ENCODE measurements around the gene JAZF1. TPM values are rescaled to one million over a fixed set of nuclear protein-coding genes. Genes with fewer than 3 reads are reported as not detected.

Gene JAZF1
- total and polyA plus RNA-seq, 2 experiments from 2014 or later: 13.8 to 19.6 TPM

DNA sequence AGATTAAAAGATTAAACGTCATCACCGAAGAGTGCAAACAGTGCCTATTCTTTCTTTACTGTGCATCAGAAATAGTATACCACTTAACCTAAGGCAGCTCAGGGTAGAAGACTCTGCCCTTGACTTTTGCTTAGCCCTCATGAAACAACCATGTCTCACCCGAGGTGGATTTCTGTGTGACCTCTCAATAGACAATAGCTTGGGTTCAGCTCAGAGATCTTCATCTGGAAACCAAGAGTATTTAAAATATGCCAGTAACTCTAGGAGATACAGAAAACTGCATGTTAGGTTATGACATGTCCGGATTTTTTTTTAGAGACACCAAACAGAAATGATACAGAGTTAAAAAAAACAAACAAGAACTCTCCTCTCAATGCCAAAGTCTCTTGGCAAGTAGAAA lies 75.8 kb downstream of the JAZF1 start:
- Histone ChIP-seq H3K9me3 (ENCODE audit: low read depth) (no peaks in the 10 kb centered on the region), H3F3A (ENCODE audit: insufficient read depth) (no peaks in the 10 kb centered on the region), H3K36me3 (ENCODE audit: low read depth) (no peaks in the 10 kb centered on the region), H3K27me3 (replicated peaks; ENCODE audit: insufficient read depth) (no peaks in the 10 kb centered on the region), H3K9me2 (ENCODE audit: insufficient read depth) (no peaks in the 10 kb centered on the region), H3K9ac (no peak overlapping the region), H2AFZ (no peak overlapping the region), H3K4me2 (ENCODE audit: unreplicated experiment) (no peak overlapping the region), H3K4me3 (no peak overlapping the region), H3K27ac (no peak overlapping the region), H4K20me1 (ENCODE audit: insufficient read depth) (no peaks in the 10 kb centered on the region; the same call in 1 of the 2 replicates), H3K79me2 (ENCODE audit: insufficient read depth) (peaks cover 78% of the 10 kb centered on the region), H3K4me1 (ENCODE audit: insufficient read depth) (peaks cover 40% of the 10 kb centered on the region)
- TF ChIP-seq EZH2 (IDR thresholded peaks at IDR 0.05; ENCODE audit: insufficient read depth, poor library complexity, severe bottlenecking) (no peak), EZH2phosphoT487 (IDR thresholded peaks at IDR 0.05; ENCODE audit: insufficient read depth, low read depth) (no peak)
- WGBS, 2 experiments (ENCODE audit: low coverage in 1 of 2, low lambda C conversion rate in 2 of 2, missing lambda C conversion rate in 2 of 2): 97 to 98% methylated on average over 4 of the region's 4 CpGs
- in situ Hi-C loops (cut with MboI): no loop called here
- no peak for DNase-seq

DNA sequence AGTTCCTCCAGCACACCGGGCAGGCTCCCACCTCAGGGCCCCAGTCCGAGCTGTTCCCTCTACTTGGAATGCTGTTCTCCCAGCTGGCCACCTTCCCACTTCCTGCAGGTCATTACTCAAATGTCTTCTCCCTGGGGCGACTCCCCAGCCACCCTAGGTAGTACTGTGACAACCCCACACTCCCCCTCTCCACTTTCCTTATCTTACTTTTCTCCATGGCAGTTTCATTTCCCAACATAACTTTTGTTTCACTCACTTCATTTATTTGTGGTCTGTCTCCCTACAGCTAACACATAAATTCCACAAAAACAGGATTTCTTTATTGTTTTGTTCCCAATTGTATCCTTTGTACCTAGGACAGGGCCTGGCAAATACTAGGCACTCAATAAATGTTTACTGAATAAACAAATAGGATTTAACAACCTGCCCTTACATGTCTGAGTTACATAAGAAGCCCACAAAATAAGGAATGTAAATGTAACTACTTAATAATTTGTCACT lies 76.5 kb downstream of the JAZF1 start:
- in situ Hi-C loops (cut with MboI): no loop called here
- no peaks in the 10 kb centered on the region for H3K9me3 ChIP-seq (ENCODE audit: low read depth)
- DNase-seq: no peak

DNA sequence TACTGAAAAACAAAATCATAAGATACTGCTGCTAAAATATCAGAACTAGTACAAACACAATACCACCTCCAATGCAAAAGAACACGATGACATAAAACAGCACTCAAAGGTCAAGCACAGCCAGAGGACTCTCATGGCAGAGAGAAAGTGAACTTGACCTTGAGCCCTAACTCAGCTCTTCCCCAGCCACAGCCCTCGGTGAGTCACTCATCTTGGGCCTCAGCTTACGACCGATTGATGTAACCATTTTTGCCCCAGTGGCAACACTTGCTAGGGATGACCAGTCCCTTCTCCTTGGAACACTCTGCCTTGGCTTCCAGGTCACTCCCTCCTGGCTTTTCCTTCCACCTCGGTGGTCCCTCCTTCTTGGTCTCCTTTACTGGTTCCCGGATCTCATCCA lies 77.8 kb downstream of the JAZF1 start:
- 37 to 46% methylated on average over 6 of the region's 6 CpGs for WGBS, 2 experiments (ENCODE audit: low coverage in 1 of 2, low lambda C conversion rate in 2 of 2, missing lambda C conversion rate in 2 of 2)
- H3K27me3 ChIP-seq (replicated peaks; ENCODE audit: insufficient read depth): no peaks in the 10 kb centered on the region
- H3K9me2 ChIP-seq (ENCODE audit: insufficient read depth): no peaks in the 10 kb centered on the region
- TF ChIP-seq EZH2 (IDR thresholded peaks at IDR 0.05; ENCODE audit: insufficient read depth, poor library complexity, severe bottlenecking) (no peak), EZH2phosphoT487 (IDR thresholded peaks at IDR 0.05; ENCODE audit: insufficient read depth, low read depth) (no peak)
- H2AFZ ChIP-seq: no peak overlapping the region
- H3K36me3 ChIP-seq (ENCODE audit: low read depth): no peaks in the 10 kb centered on the region
- H3K27ac ChIP-seq: 0 out of 2 replicates have a peak overlapping the region, but pooled peaks have one; percentile 9
- no peak overlapping the region for H3K9ac ChIP-seq
- H3F3A ChIP-seq (ENCODE audit: insufficient read depth): no peaks in the 10 kb centered on the region
- H3K4me1 ChIP-seq (ENCODE audit: insufficient read depth): peaks cover 33% of the 10 kb centered on the region
- peaks cover 76% of the 10 kb centered on the region for H3K79me2 ChIP-seq (ENCODE audit: insufficient read depth)
- H3K4me3 ChIP-seq: no peak overlapping the region
- no peaks in the 10 kb centered on the region; the same call in 1 of the 2 replicates for H4K20me1 ChIP-seq (ENCODE audit: insufficient read depth)
- no peaks in the 10 kb centered on the region for H3K9me3 ChIP-seq (ENCODE audit: low read depth)
- in situ Hi-C loops (cut with MboI): no loop called here
- DNase-seq: peak; percentile 82
- no peak overlapping the region for H3K4me2 ChIP-seq (ENCODE audit: unreplicated experiment)

More for the DNA sequence above, 76.5 kb downstream of the JAZF1 start:
- Histone ChIP-seq H3K4me1 (ENCODE audit: insufficient read depth) (peaks cover 40% of the 10 kb centered on the region), H3K27ac (no peak overlapping the region), H3K4me3 (no peak overlapping the region), H3K9ac (no peak overlapping the region), H3K36me3 (ENCODE audit: low read depth) (no peaks in the 10 kb centered on the region), H3F3A (ENCODE audit: insufficient read depth) (no peaks in the 10 kb centered on the region), H2AFZ (no peak overlapping the region), H3K9me2 (ENCODE audit: insufficient read depth) (no peaks in the 10 kb centered on the region), H3K27me3 (replicated peaks; ENCODE audit: insufficient read depth) (no peaks in the 10 kb centered on the region), H3K4me2 (ENCODE audit: unreplicated experiment) (no peak overlapping the region), H4K20me1 (ENCODE audit: insufficient read depth) (no peaks in the 10 kb centered on the region; the same call in 1 of the 2 replicates), H3K79me2 (ENCODE audit: insufficient read depth) (peaks cover 75% of the 10 kb centered on the region)
- no peak for TF ChIP-seq EZH2 (IDR thresholded peaks at IDR 0.05; ENCODE audit: insufficient read depth, poor library complexity, severe bottlenecking)
- no peak for TF ChIP-seq EZH2phosphoT487 (IDR thresholded peaks at IDR 0.05; ENCODE audit: insufficient read depth, low read depth)
- WGBS, 2 experiments (ENCODE audit: low coverage in 1 of 2, low lambda C conversion rate in 2 of 2, missing lambda C conversion rate in 2 of 2): 74 to 83% methylated on average over 3 of the region's 3 CpGs

DNA sequence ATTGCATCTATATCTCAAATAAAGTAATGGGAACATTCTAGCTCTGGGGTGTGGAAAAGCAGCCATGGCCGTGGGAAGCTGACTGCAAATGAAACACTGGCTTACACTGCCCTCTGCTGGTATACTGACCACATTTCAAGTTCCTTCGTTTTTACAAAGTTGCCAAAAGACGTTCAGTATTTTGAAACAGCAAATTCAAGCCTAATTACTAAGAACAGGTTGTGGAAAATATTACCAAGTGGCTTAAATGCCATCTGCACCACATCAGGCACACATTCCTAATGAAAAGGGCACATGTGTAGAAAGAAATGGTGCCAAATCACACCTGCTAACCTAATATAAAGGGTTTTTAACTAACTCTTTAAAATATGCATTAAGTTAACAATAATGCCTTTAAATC lies 83.9 kb downstream of the JAZF1 start:
- H3F3A ChIP-seq (ENCODE audit: insufficient read depth): no peaks in the 10 kb centered on the region
- in situ Hi-C loops (cut with MboI): loop anchor here (10.0 kb wide), 1 partner anchor 902 kb away; no protein-coding TSS in a partner anchor
- no peak overlapping the region for H3K4me3 ChIP-seq
- no peak overlapping the region for H3K4me2 ChIP-seq (ENCODE audit: unreplicated experiment)
- TF ChIP-seq EZH2phosphoT487 (IDR thresholded peaks at IDR 0.05; ENCODE audit: insufficient read depth, low read depth) (no peak), EZH2 (IDR thresholded peaks at IDR 0.05; ENCODE audit: insufficient read depth, poor library complexity, severe bottlenecking) (no peak)
- no peak overlapping the region for H3K27ac ChIP-seq
- H3K9me2 ChIP-seq (ENCODE audit: insufficient read depth): no peaks in the 10 kb centered on the region
- peaks cover 25% of the 10 kb centered on the region for H3K79me2 ChIP-seq (ENCODE audit: insufficient read depth)
- WGBS, 2 experiments (ENCODE audit: low coverage in 1 of 2, low lambda C conversion rate in 2 of 2, missing lambda C conversion rate in 2 of 2): 0 to 3% methylated on average over 3 of the region's 3 CpGs
- 0 out of 2 replicates have a peak, but pooled peaks cover 4% of the 10 kb centered on the region for H4K20me1 ChIP-seq (ENCODE audit: insufficient read depth)
- DNase-seq: peak; percentile 84
- H3K4me1 ChIP-seq (ENCODE audit: insufficient read depth): 0 out of 2 replicates have a peak, but pooled peaks cover 3% of the 10 kb centered on the region
- H3K9ac ChIP-seq: no peak overlapping the region
- no peaks in the 10 kb centered on the region for H3K36me3 ChIP-seq (ENCODE audit: low read depth)
- no peak overlapping the region for H2AFZ ChIP-seq
- H3K27me3 ChIP-seq (replicated peaks; ENCODE audit: insufficient read depth): no peaks in the 10 kb centered on the region
- no peaks in the 10 kb centered on the region for H3K9me3 ChIP-seq (ENCODE audit: low read depth)

Data from GM23248 (cell line).